K562 (cell line): ENCODE data around the gene TENM4. TPM values are rescaled to one million over a fixed set of nuclear protein-coding genes. Genes with fewer than 3 reads are reported as not detected.

ENCODE experiments used
- ATAC-seq: fragments of 200-7000 bp; cut with Tn5 transposase; 3 replicates; pipeline ENCODE4 v1.9.1; 2020; ENCODE audit warnings: moderate library complexity
- BruUV-seq: library from RNA; stranded (reverse); fragments of 400-500 nt; replicated peaks from 2 replicates; lab custom pipeline; 2021; lab: Mats Ljungman, UMichigan
- CTCF ChIA-PET: fragments of 300-600 bp; formaldehyde crosslinking; extraction: SDS; loops from one replicate; lab custom pipeline; 2021; ENCODE audit warnings: low intra/inter-chr PET ratio; lab: Yijun Ruan, JAX
- POLR2A ChIA-PET: fragments of 300-600, 350-650 bp; sonication (Branson Sonifier 250); formaldehyde crosslinking; extraction: SDS; loops from one replicate; lab custom pipeline; 2021; ENCODE audit warnings: antibody characterized with exemption, inconsistent platforms; lab: Yijun Ruan, JAX
- DNase-seq, 4 experiments: peaks; one replicate each; pipeline versions ENCODE4 v3.0.0 to v3.0.0-alpha.2; 2011 to 2018; ENCODE audit warnings: low spot score in 3 of 4, mixed read lengths in 3 of 4; ENCODE audit errors: extremely low read depth in 1 of 4
- FAIRE-seq: peaks from 2 replicates; lab custom pipeline; 2011; peaks lifted over from hg19 to GRCh38; lab: Jason Lieb, UNC
- H2AFZ ChIP-seq: 2 replicates; pipeline ENCODE4 v1.6.0; 2011; ENCODE audit warnings: low read depth, low read length, control low read depth, inconsistent platforms
- H3K27ac ChIP-seq: fragments of 200-600 bp; 3 replicates; pipeline ENCODE4 v1.8.0; 2011; ENCODE audit warnings: low read depth, mild to moderate bottlenecking, control low read depth, inconsistent platforms, low read length, moderate library complexity, mixed read lengths; ENCODE audit errors: extremely low read depth
- H3K27me3 ChIP-seq, 2 experiments: fragments of 300-600 bp in 1 of 2; 2 replicates in 1 of 2; 3 replicates in 1 of 2; pipeline versions ENCODE4 v1.6.0 to v1.8.0; 2011; ENCODE audit warnings: inconsistent platforms in 2 of 2, low read length in 2 of 2, mild to moderate bottlenecking in 1 of 2, mixed read lengths in 1 of 2, moderate library complexity in 1 of 2; ENCODE audit not compliant: control insufficient read depth in 2 of 2, insufficient read depth in 2 of 2
- H3K36me3 ChIP-seq: fragments of 300-600 bp; 3 replicates; pipeline ENCODE4 v1.8.0; 2011; ENCODE audit warnings: mild to moderate bottlenecking, low read length, inconsistent platforms; ENCODE audit not compliant: control insufficient read depth, insufficient read depth
- H3K4me1 ChIP-seq, 2 experiments: fragments of 200-600 bp in 1 of 2; replicated peaks in 1 of 2; 2 replicates in 1 of 2; 3 replicates in 1 of 2; pipeline versions ENCODE4 v1.5.1 to v1.8.0; 2011; ENCODE audit warnings: inconsistent platforms in 2 of 2, low read length in 2 of 2, mild to moderate bottlenecking in 1 of 2, mixed read lengths in 1 of 2, moderate library complexity in 1 of 2; ENCODE audit not compliant: control insufficient read depth in 2 of 2, insufficient read depth in 2 of 2
- H3K4me2 ChIP-seq: 2 replicates; pipeline ENCODE4 v1.6.1; 2011; ENCODE audit warnings: low read length, control low read depth, inconsistent platforms, mixed read lengths; ENCODE audit not compliant: insufficient read depth
- H3K4me3 ChIP-seq: fragments of 200-600 bp; sonication (generic), shearing (Covaris generic); 2 replicates; pipeline ENCODE4 v1.5.1; 2016; ENCODE audit warnings: control low read depth, inconsistent platforms
- H3K79me2 ChIP-seq: fragments of 200-600 bp; 3 replicates; pipeline ENCODE4 v1.8.0; 2011; ENCODE audit warnings: low read length, inconsistent platforms; ENCODE audit not compliant: control insufficient read depth, insufficient read depth
- H3K9ac ChIP-seq, 2 experiments: 2 replicates each; pipeline versions ENCODE4 v1.6.0 to v1.6.1; 2011; ENCODE audit warnings: low read depth in 2 of 2, low read length in 2 of 2, control low read depth in 1 of 2, inconsistent platforms in 1 of 2, mild to moderate bottlenecking in 1 of 2, mixed read lengths in 1 of 2; ENCODE audit not compliant: insufficient read depth in 1 of 2
- H3K9me1 ChIP-seq: one replicate; pipeline ENCODE4 v1.6.0; 2011; ENCODE audit warnings: inconsistent platforms, mild to moderate bottlenecking, low read length, moderate library complexity; ENCODE audit not compliant: control insufficient read depth, insufficient read depth
- H3K9me3 ChIP-seq: replicated peaks from 2 replicates; pipeline ENCODE4 v1.5.1; 2011; ENCODE audit warnings: low read depth, low read length, inconsistent platforms; ENCODE audit not compliant: control insufficient read depth, insufficient read depth
- H4K20me1 ChIP-seq: replicated peaks from 2 replicates; pipeline ENCODE4 v1.6.1; 2011; ENCODE audit warnings: low read length, inconsistent platforms, mixed read lengths; ENCODE audit not compliant: control insufficient read depth, insufficient read depth
- NEUROD1 ChIP-seq: fragments of 150-350 bp; IDR thresholded peaks from 2 replicates; pipeline ENCODE4 v1.6.1; 2014; ENCODE audit warnings: borderline replicate concordance, low read length, low read depth; ENCODE audit not compliant: partially characterized antibody
- PPARD ChIP-seq: fragments of 250-450 bp; sonication (Bioruptor Pico); IDR thresholded peaks from 2 replicates; pipeline ENCODE4 v1.8.0; 2022; ENCODE audit warnings: inconsistent platforms, mild to moderate bottlenecking, moderate library complexity
- PTTG1 ChIP-seq: fragments of 450-650 bp; IDR thresholded peaks from 2 replicates; pipeline ENCODE4 v1.6.1; 2016; ENCODE audit warnings: low read depth, mild to moderate bottlenecking, missing genetic modification characterization, missing compliant biosample characterization
- RBM25 ChIP-seq: fragments of 200-400 bp; formaldehyde crosslinking; IDR thresholded peaks from 2 replicates; pipeline ENCODE4 v1.6.1; 2018; ENCODE audit warnings: low read length, low read depth, moderate library complexity; ENCODE audit not compliant: severe bottlenecking
- WGBS: fragments of 100-300 bp; shearing (Covaris generic); methylation state at CpG from one replicate; pipeline ENCODE4 v1.1.6; 2016; ENCODE audit warnings: low coverage, mixed read lengths; ENCODE audit not compliant: insufficient coverage; ENCODE audit errors: missing lambda C conversion rate; 5-methylcytosine and 5-hydroxymethylcytosine counted together
- in situ Hi-C: fragments of 300-500 bp; cut with MboI; formaldehyde crosslinking; loops from 4 replicates; pipeline ENCODE4 v1.15.0; 2018; ENCODE audit warnings: inconsistent platforms, mixed read lengths
- intact Hi-C: fragments of 100-400 bp; cut with micrococcal nuclease; formaldehyde crosslinking; loops from 2 replicates; pipeline ENCODE4 v1.14.2; 2022
- polyA plus RNA-seq, 8 experiments: library from polyadenylated mRNA; depleted of rRNA in 4 of 8; stranded (reverse) in 5 of 8; unstranded in 3 of 8; fragments of >200 nt; fragmentation: Nextera tagmentation in 2 of 8; fragmentation: Illumina TruSeq in 1 of 8; extraction: Ambion mirVana in 2 of 8; extraction: Trizol in 1 of 8; gene quantifications; 2 replicates each; pipeline versions ENCODE4 v1.2.1 to v1.2.3, GENCODE V29; 2011 to 2014; ENCODE audit warnings: inconsistent platforms in 1 of 8, missing spikeins in 1 of 8
- total RNA-seq, 7 experiments: library from RNA; depleted of rRNA in 6 of 7; stranded (reverse); fragments of >200 nt in 6 of 7; fragmentation: Illumina TruSeq in 2 of 7; extraction: Trizol in 2 of 7; gene quantifications; 2 replicates each; pipeline versions ENCODE4 v1.2.1 to v1.2.3, GENCODE V29; 2011 to 2021; ENCODE audit warnings: low replicate concordance in 1 of 7

Gene TENM4
- total and polyA plus RNA-seq, 9 of the 15 experiments (the other 6 are each of a cell fraction or from before 2014, with no cell fraction given) = 0.16 TPM; not detected in 8

DNA sequence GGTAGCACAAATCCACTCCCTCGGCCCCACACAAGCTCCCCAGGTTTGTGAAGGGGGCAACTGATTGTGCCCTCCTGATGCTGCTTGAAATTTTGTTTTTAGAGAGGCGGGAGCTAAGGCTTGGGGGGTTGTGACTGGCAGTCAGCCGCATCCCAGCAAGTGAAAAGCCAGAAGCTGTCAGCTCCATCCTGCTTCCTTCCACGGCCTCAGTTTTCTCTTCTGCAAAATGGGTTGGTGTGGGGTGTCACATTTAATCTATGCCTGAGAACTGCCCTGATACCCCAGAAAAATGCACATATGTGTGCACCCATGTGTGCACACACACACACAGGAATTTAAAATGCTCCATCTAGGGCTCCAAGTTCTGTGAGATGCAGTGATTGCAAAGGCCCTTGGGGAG lies 358.6 kb downstream of the TENM4 start:
- no peaks in the 10 kb centered on the region for H3K79me2 ChIP-seq
- H3K4me2 ChIP-seq = no peak overlapping the region
- no peaks in the 10 kb centered on the region for H3K36me3 ChIP-seq
- ChIA-PET POLR2A (no interaction called here), CTCF (no interaction called here)
- BruUV-seq = no TSS peak
- peaks cover 0 to 7% of the 10 kb centered on the region in 2 experiments; a peak in 2 of 5 replicates for H3K27me3 ChIP-seq
- FAIRE-seq (no peak), ATAC-seq (no peak), DNase-seq (no peak)
- TF ChIP-seq NEUROD1 = no peak
- peak; percentile 33 for TF ChIP-seq RBM25
- H2AFZ ChIP-seq = no peak overlapping the region
- H4K20me1 ChIP-seq = no peaks in the 10 kb centered on the region
- H3K4me3 ChIP-seq = no peak overlapping the region
- no peaks in the 10 kb centered on the region for H3K9me3 ChIP-seq
- H3K27ac ChIP-seq = no peak overlapping the region
- 0% methylated on average over 3 of the region's 4 CpGs for WGBS
- intact Hi-C loops = no loop called here
- no peaks in the 10 kb centered on the region for H3K9me1 ChIP-seq
- H3K4me1 ChIP-seq = no peaks in the 10 kb centered on the region
- H3K9ac ChIP-seq = no peak overlapping the region
- in situ Hi-C loops = no loop called here

DNA sequence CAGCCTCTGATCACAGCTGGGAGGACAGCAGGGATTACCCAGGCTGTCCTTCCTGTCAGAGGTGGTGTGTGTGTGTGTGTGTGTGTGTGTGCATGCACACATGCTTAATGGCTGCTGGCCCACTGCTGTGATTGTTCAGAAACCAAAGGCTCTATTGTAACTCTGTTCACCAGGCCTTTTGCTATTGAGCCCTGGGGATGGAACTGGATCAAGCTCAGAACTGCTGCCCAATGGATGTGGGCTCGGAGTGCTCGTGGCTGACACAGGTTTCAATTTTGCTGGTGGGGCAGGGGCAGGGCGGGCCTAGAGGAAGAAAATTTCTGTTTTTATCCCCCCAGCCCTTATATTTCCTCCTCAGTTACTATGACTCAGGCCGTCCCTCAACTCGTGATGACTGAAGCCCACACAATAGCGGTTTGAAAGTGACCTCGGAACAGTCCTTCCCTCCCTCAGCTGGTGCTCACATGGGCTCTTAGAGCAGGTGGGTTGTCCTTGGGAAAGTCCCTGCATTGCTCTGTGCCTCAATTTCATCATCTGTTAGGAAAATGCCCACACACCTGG lies 359.3 kb downstream of the TENM4 start:
- BruUV-seq = no TSS peak
- Histone ChIP-seq H3K4me2 (no peak overlapping the region), H3K27ac (no peak overlapping the region), H3K4me3 (no peak overlapping the region), H2AFZ (no peak overlapping the region), H3K9me3 (no peaks in the 10 kb centered on the region), H3K4me1 (no peaks in the 10 kb centered on the region), H3K36me3 (no peaks in the 10 kb centered on the region), H3K79me2 (no peaks in the 10 kb centered on the region), H4K20me1 (no peaks in the 10 kb centered on the region), H3K9me1 (no peaks in the 10 kb centered on the region), H3K27me3 (peaks cover 0 to 7% of the 10 kb centered on the region in 2 experiments; a peak in 2 of 5 replicates), H3K9ac (no peak overlapping the region)
- 2% methylated on average over 5 of the region's 7 CpGs for WGBS
- intact Hi-C loops = no loop called here
- ATAC-seq (no peak), FAIRE-seq (no peak), DNase-seq (no peak)
- no peak for TF ChIP-seq PPARD (CRISPR knock-in tag)
- TF ChIP-seq PTTG1 (tag) = no peak
- ChIA-PET CTCF (no interaction called here), POLR2A (interaction anchor here (0.9 kb wide), 1 partner anchor 381 kb away, joined by 3 read pairs; no protein-coding TSS in a partner anchor)
- in situ Hi-C loops = no loop called here
